HuH-7 (cell line): Measurements from ENCODE around the gene MYO5A.
"Not testable (repeated sequence)": the region's sequence is repeated elsewhere in the genome, so short reads cannot be mapped to it uniquely, and the experiment has no call there.

Experiments
- DNase-seq: peaks from one replicate; pipeline ENCODE4 v3.0.0; 2011; ENCODE audit warnings: low spot score

The MYO5A gene

DNA sequence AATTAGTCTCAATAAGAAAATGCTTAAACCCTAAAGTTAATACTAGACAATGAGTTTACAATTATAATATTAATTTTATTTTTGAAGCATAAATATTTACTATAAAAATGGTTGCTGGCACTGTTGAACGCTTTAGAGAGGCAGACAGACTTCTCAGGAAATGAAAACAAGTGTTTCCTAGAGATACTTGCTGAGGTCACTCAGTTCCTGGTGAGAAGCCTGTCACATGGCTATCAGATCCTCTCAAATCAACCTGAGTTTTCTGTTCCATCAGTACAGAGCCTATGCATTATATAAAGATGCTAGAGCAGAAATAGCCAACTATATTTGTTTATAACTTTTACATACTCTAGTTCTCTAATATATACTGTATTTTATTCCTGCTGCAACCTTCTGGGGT is 109.2 kb downstream of the MYO5A start:
- DNase-seq, result no peak

DNA sequence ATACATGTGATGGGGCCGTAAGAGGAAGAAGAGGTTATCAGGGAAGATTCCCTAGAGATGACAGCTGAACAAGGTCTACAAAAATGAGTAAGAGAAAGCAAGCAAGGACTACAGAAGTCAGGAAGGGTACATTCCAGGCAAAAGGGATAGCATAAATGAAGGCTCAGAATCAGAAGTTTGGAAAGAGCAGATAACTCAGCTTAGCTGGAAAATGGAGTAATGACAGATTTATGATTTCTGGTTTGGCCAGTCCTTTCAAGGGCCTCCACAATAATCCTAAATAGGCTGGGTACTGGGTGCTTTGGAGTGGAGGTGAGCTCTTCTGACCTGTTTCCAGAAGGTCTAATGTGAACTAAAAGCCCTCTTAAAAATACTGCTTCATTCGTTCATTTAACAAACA is 110.7 kb downstream of the MYO5A start:
- no peak for DNase-seq

DNA sequence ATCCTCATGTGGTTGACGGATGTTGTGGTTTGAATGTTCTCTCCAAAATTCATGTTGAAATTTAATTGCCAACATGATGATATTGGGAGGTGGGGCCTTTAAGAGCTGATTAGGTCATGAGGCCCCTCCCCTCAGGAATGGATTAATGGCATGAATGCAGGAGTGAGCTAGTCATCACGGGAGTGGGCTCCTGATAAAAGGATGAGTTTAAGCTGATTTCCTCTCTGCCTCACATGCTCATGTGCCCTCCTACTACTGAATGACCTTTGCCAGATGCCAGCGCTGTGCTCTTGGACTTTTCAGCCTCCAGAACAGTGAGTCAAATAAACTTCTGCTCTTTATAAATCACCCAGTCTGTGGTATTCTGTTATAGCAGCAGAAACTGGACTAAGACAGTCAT is 111.2 kb downstream of the MYO5A start:
- DNase-seq, result no peak

DNA sequence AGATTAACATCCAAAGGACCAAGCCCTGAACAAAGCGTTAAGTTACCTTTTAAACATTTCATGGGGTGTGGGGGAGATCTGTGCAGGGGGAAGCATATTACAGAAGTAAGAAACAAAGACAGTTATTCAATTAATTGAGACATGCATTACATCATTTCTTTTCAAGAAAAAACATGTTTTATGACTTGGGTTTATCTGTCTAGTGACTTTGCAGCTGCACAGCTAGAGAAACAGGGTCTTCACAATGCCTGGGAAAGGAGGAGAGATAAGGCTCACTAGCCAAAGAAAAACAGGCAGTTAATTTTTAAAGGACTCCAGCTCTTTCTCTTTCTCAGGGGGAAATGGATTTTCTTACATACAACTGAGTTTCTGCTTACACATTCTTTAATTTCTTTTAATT is 112.1 kb downstream of the MYO5A start:
- DNase-seq, result not testable (repeated sequence)

DNA sequence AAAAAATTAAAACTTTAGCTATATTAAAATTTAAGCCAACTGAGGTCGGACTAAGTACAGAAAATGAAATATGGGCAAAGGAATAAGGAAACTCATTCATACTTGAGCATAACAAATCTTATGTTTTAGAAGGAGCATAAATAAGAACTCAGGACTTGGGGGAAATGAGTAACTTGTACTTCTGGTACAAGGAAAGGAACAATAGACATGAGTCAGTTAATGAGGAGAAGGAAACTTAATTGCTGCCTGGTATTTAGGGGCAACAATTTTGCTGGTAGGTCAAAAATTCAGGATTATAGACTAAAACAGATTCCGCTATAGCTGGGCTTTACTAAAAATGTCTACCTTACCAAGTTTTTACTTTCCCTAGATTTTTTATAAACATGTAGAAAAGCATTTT is 113.1 kb downstream of the MYO5A start:
- DNase-seq, result no peak

DNA sequence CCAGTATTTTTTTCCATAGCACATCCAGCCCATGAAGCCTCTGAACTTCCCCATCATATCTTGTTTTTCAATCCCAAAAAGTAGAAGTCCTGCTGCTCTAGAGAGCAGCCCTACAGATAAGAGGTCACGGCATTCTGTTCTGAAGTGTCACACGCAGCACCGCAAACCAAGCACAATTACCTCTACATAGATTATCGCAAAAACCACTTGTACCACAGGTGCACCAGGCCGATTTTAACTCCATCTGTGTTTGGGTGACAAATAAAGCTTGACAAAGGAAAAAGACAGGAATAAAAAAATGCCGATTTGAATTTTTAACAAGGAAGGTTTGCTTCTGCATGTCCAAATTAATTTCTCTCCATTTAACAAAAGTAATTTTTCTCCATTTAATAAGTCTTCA is 113.7 kb downstream of the MYO5A start:
- DNase-seq, result no peak

DNA sequence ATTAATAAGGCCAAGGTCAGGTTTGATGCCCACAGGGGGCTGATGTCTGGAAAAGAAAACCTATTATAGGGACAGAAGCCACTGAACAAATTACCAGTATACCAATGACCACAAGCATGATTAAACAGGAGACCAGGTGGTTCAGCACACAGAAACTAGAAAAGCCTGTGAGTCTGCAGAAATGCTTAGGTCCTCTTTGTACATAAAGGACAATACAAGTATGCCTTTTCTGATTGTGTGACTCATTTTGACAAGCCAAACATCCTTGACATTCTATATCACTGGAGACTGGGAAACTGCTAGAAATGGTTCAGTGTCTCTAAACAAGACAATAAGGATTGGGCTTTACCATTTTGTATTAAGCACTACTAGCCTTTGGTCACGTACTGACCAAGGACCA is 119.9 kb downstream of the MYO5A start:
- DNase-seq, result no peak

DNA sequence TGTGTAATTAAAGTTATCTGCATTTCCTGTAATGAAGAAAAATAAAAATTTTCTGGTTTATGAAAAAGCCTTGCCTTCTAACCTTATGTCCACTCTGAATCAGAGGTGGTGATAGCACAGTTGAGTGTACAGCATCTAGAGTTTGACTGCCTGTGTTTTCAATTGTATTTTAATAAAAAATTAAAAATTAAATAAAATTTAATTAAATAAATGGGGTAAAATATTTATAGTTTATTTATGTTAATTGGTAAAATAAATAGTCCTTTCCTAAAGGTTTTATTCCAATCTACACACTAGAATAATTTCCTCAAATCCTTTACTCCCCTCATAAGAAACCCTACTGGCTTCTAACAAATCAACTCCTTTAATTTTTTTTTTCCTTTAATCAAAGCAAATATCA is 121.3 kb downstream of the MYO5A start:
- DNase-seq, result no peak

DNA sequence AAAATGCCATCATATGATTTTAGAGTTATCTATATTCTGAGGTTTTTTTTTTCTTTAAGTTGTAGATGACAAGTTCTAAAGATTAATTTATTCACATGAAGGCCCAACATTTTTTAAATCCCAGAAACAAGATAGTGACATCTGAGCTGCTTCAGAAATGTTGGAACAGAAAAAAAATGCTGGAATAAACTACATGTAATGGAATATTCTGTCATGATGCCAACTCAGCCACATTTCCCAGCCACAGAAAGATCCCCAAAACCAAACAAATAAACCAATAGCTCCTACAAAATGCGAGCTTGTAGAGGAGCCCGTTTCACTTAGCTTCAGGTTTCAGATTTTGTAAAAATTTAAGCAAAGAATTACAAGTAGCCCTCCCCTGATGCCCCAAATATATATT is 122.1 kb downstream of the MYO5A start:
- no peak for DNase-seq

DNA sequence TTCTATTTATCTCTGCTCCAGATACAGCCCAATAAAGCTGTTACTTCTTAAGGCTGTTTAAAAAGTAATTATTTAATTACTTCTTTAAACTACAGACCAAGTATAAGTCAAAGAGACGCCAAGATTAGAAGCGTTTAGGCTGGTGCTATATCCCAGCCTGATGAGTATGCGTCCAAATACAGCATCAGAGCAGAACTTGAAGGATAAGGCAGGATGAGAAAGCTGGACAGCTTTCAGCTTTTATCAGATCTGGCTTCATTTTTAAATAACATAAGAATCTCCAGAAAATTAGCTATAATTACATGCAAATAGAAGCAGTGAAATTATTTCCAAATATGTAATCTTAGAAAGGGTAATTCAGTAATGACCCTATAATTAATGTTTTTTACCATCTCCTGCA is 122.8 kb downstream of the MYO5A start:
- no peak for DNase-seq

DNA sequence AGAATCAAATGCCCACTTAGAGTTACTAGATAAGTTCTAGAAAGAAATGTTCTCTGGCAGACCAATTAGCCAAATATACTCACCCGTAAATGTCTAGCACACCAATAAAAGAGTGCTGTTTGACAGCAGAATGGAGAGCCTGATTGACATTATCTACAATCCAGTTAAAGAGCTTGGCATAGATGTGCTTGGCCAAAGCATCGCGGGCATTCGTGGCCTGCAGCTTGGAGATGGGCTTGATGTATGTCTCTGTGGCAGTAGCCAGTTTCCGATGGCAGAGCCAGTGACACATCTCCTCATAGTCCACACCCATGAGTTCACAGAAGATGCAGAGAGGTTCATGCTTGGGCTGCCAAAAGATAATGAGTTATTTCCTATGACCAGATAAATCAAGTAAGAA is 131.6 kb downstream of the MYO5A start:
- no peak for DNase-seq

DNA sequence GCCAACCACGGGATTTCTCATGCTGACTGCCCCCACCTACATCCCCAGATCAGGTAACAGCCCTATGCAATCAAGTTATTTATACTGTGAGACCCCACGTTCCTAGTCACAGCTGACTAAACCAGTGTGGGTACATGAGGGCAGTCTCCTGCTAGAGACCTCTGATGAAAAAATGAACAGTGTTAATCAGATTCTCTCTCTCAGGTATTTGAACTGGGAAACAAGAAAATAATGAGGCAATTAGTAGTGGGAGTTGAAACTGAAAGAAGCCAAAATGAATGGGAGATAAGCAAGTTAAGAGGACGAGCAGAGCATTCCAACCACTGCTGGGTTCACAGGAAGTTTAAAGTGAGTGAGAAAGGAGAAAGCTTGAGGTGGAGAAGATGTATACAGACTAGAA is 134.6 kb downstream of the MYO5A start:
- DNase-seq, result no peak

DNA sequence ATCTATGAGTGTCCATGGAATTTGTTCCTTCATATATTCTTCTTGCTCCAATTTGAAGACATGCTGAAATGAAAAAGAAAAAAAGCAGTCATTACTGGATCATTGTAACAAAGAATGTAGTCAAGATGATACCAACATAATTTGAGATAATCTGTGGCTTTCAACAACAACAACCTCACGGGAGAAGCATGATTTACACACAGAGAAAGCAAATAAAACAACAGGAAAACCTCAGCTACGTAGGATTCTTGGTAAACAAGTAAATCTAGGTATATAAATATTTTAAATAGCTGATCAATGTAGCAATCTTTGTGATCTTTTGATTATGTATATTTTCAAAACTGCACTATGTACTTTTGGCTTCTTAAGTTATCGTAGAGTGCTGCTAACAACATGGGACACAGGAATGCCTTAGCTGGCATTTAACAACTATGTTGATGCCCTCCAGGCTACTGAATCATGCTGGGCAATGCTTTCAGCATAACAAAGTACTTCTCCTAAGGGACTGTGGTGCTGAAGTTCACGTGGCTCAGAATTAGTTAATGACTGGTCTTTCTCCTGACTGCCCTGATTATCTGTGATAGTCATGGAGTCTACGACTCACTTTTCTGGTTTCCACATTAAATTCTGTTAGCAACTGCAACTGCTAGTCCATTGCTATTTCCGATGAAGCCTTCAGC is 136.5 kb downstream of the MYO5A start:
- no peak for DNase-seq

DNA sequence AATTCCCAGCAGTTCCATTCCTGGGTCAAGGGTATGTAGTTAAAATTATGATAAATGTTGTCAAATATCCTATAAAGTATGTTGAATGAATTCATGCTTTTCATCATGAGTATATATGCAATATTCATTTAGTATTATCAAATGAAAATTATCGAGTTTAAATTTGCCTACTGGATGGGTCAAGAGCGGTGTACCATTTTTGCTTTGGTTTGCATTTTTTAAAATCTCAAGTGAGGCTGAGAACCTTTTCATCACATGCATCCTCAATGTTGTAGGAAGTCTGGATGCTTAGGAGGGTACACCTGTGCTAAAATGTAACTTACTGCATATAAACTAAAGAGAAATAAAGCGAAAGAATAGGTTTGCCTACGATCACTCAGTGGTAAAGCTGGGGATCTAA is 137.6 kb downstream of the MYO5A start:
- DNase-seq, result no peak

DNA sequence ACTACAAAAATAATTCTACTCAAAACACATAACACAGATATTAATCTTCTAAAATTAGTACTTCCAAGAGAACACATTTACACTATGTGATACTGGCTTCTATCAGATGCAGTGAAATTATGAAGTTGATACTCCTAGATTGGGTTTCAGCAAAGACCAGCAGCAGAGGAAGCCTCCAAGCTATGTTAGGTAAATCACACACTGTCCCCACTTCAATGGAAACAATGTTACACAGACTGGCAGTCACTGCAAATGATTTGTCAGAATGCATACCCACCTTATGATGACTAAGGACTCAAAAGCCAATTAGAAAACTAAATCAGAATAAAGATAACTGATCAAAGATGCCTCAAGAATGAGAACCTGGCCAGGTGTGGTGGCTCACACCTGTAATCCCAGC is 143.0 kb downstream of the MYO5A start:
- DNase-seq, result no peak

DNA sequence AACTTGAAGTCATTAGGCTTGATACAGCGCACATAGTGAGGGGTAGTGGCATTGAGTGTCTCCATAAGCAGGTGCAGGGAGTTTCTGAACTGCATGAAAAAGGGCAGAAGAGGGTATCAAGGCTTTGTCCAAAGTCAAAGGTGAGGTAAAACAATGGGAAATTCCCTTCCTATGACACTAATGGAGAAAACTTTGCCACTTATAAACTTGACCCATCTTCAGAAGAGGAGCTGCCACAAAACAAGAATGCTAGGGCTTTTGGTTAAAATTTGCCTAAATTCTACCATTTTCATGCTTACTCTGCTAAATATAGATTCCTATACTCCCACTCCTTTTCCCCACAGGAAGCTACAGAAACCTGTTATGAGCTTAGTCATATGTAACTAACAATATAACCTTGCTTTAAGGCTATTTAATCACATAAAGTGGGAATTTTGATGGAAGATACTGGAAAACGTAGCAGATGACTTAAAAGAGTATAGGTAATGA is 145.5 kb downstream of the MYO5A start:
- no peak for DNase-seq

DNA sequence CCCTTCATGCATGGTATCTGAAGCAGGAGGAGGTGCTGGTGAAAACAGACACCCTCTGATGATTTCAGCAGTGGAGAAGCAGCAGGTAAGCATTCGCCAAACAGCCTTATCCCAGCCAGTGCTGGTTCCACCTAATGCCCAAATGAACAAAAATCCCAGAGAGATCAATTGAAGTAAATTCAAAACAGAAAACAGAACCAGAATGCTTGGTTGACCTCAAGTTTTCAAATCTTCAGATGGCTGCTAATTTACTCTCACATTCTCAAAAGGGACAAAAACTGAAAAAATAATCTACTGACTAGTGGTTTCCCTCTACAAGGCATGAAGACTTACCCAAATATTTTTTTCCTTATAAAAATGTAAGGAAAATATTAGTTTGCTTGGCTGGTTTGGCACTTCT is 146.0 kb downstream of the MYO5A start:
- no peak for DNase-seq

DNA sequence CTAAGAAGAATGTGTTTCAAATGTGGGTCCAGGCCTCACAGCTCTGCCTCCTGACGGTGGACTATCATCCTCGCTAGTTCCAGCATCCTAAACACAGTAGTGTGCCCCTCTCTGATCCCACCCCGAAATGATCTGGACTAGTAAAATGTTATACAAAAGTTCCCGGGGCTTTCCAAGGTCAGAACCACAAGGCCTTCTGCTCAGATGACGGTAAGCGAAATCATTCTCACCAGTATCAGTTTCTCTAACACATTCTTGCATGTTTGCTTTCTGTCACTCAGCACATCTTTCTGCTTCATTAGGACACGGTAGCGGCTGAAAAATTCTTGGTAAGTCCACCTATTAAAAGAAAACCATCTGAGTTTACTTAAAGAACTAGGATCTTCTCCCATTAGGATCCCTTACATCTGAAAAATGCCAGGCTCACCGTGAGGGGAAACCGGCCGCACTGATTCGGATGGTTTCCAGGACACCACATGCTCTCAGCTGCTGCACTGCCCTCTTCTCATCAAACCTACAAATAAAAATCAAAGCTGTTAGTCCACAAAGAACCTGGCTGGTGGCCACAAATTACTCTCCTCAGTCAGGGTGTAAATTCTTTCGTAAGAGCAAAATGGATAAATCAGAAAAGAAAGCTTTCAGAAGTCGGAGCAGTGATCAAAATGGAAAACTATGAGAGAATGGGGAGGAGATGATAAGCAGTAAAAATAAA is 149.1 kb downstream of the MYO5A start:
- DNase-seq, result no peak

DNA sequence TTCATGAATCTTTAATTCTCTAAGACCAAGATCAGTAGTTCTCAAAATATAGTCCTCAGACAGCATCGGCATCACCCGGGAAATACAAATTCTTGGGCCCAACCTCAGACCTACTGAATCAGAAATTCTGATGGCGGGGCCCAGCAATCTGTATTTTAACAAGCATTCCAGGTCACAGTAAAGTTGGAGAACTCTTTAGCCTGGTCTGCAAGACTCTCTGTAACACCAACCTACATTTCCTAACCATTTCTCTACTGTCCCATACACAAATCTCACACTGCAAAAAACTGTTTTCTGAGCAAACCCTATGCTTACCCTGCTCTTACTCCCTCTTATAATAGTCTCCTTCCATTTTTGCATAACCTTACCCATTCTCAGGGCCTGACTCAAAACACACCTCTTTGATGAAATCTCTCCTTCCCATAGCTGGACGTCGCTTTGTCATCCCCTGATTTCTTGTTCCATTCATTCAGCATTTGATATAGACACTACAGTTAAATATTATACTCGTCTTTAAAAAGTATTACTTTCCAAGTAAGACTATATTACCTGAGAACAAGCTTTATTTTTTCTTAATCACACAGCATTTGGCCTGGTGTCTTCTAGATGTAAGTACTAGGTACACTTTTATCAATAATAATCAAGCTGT is 149.8 kb downstream of the MYO5A start:
- DNase-seq, result no peak

DNA sequence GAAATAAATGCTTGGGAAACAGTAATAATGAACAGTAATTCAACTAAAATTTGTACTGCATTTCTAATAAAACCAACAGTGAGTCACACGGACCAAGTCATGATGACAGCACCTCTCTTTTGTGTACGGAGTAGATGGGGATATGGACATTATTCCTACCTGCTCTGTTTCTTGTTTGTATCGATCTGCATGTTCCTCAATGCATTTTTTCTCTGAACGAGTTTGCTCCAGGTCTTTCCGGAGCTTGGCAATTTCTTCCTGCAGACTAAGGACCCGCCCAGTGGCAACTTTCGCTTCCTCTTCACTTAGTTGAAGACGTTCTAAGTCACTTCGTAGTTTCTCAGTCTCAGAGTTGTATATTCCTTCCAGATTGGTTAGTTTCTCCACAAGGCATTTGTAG is 158.7 kb downstream of the MYO5A start:
- DNase-seq, result no peak

DNA sequence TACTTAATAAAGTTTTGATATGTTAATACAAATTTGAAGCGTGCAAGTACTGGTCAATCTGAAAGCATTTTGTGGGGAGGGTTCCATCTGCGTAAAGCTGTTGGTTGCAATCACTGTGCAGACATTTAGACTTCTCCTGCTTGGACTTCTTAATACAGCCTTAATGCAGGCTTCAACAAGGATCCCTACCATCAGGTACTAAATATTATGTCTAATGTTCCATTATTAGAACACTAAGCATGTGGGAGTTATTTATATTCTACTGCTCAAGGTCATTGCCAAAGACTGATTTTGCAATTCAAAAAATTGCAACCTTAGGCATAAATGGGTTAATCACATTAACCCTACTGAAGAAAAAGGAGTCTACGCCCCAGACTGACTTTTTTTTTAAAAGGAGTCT is 159.2 kb downstream of the MYO5A start:
- DNase-seq, result no peak

DNA sequence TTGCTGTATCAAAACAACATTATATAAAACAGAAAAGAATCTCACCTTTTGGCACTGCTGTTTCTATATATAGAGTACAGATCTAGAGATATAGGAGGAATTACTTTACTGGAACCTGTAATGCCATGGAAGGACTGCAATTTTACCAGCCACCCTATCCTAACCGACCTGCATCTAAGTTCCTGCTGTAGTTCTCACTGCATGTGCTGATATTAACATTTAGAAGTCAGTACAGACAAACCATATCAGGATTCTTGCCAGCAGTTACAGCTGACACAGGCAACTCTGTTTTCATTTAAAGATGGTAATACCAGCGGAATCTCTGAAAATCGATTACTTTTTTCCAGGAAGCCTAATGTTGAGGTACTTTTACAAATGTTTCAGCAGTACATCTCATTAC is 159.7 kb downstream of the MYO5A start:
- no peak for DNase-seq

DNA sequence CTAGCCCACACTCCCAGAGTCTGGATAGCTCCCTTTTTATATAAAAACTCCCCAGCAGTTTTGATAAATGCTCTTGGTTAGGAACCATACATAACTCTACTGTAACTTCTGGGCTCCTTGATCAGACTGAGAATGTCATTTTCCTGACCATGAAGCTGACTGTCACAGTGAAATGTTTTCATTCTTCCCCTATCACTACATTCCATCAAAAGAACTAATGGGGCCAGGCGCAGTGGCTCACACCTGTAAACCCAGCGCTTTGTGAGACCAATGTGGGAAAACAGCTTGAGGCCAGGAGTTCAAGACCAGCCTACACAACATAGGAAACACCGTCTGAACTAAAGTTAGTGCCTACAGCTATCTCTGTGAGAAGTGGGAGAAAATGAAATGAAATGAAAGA is 160.3 kb downstream of the MYO5A start:
- no peak for DNase-seq

DNA sequence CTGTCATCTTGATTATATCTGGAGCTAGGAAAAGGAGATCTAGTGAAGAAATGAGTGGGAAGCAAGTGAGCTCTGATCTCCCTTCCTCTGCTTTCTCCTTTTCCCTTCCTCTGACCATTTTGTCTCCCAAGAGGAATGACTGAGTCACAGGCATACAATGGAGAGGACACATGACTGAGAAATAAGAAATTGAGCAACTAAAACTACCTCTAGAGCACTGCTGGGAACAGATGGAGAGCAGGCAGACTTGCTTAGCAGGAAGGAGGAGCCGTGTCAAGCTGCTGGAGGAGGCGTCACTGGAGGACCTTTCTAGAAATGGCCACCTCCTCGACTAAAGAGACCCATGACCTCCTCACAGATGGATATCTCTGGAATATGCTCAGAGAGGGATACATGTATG is 166.2 kb downstream of the MYO5A start:
- DNase-seq, result no peak
